AG09309 (cell line): ENCODE data around the gene ACACA.

Experiments
- DNase-seq: peaks from one replicate; pipeline ENCODE4 v3.0.0-alpha.2; 2010; ENCODE audit warnings: low read depth
- H3K4me3 ChIP-seq: 2 replicates; pipeline ENCODE4 v1.5.1; 2011; ENCODE audit warnings: mild to moderate bottlenecking, low read depth, low read length, moderate library complexity; ENCODE audit not compliant: control insufficient read depth
- CTCF ChIP-seq: IDR thresholded peaks from 2 replicates; pipeline ENCODE4 v1.5.1; 2011; ENCODE audit warnings: mild to moderate bottlenecking, low read depth, low read length, inconsistent platforms; ENCODE audit not compliant: insufficient read depth, control insufficient read depth; ENCODE audit errors: missing control alignments

The ACACA gene

DNA sequence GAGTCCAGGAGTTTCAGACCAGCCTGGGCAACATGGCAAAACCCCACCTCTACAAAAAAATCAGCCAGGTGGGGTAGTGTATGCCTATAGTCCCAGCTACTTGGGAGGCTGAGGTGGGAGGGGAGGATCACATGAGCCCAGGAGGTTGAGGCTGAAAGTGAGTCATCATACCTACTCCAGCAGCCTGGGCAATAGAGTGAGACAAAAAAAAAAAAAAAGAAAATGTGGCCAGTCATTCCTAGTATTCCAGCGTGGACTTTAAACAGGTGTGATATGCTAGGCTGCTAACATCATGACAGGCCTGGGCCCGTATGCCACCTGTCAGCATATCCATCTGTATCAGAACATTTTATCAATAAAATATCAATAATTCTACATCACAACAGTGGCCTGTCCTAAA lies 314.6 kb downstream of the ACACA start:
- no peak for DNase-seq
- no peak for TF ChIP-seq CTCF
- H3K4me3 ChIP-seq: no peak overlapping the region

- no peak overlapping the region for H3K4me3 ChIP-seq
- no peak for DNase-seq
- TF ChIP-seq CTCF: no peak
These were observed 315.7 kb downstream of the ACACA start for GRCh38 chr17:37090941-37091340.

DNA sequence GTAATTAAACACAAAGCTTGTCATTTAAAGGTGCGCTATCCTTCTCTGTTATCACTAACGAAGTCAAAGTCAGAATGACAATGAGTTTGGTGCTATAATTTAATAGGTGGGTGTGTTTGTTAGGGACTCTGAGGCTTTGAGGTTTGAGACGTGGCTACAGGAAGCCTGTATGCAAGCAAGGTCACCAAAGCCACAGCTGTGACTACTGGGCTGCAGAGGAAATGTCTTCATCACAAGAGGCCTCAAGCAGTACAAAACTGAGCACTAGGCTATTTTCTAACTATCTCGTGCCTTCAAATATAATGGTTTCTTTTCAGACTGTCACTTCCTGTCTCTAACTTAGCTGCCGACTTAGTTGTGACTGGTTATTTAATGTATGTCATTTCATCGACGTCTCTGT lies 316.7 kb downstream of the ACACA start:
- H3K4me3 ChIP-seq: no peak overlapping the region
- DNase-seq: no peak
- TF ChIP-seq CTCF: no peak

DNA sequence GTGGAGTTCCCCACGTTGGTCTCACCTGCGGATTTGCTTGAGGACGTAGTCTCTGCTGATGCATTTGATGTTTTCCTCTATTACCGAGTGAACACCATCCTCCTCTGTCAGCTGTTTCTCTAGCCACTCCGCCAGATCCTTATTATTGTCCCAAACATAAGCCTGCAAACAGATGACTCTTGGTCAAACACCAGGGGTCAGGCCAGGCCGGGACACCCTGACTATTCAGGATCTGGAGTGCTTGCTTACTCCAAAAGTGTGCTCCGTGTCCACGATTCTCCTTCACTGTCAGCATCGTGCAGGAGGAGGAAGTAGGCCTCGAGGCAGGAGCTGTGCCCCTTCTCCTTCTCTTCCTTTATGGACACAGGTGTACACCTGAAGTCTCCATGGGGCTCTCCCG lies 317.7 kb downstream of the ACACA start:
- no peak for TF ChIP-seq CTCF
- no peak overlapping the region for H3K4me3 ChIP-seq
- DNase-seq: no peak

- DNase-seq: no peak
- TF ChIP-seq CTCF: no peak
- no peak overlapping the region for H3K4me3 ChIP-seq
These were observed 318.2 kb downstream of the ACACA start for GRCh38 chr17:37088459-37088858.

DNA sequence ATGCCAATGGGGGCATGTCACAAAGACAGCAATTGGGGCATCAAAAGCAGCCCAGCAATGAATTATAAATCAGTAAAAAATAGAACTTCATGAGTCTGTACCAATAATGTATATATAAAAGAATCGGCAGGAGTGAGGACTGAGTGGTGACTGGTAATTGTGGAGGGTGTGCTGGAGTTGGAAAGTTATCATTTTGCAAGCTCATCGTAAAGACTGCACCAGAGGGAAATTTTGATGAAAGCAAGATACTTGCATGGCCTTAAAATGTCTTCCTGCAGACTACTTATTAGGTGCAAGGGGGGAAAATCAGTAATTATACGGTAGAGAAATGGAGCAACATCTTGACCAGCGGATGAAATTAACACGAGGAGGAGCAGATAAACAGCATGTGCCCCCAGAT lies 319.0 kb downstream of the ACACA start:
- no peak for DNase-seq
- no peak for TF ChIP-seq CTCF

GRCh38 chr17:37086948-37087347 lies 319.7 kb downstream of the ACACA start:
- DNase-seq: no peak
- no peak overlapping the region for H3K4me3 ChIP-seq
- no peak for TF ChIP-seq CTCF

More for the DNA sequence above, 319.0 kb downstream of the ACACA start:
- H3K4me3 ChIP-seq: no peak overlapping the region
